ENCODE results near the gene TMEM272. TPM values are rescaled to one million over a fixed set of nuclear protein-coding genes. Genes with fewer than 3 reads are reported as not detected.

TMEM272 gene
- total and polyA plus RNA-seq, 2 experiments from 2014 or later, result 0.11 to 0.76 TPM

- TF ChIP-seq CTCF (conservative IDR thresholded peaks at IDR 0.05; ENCODE audit: low read depth in 2 of 2), result no peak
- no peak for TF ChIP-seq STAT1 (IDR thresholded peaks at IDR 0.05; ENCODE audit: unreplicated experiment)
- TF ChIP-seq POLR2AphosphoS5 (IDR thresholded peaks at IDR 0.05; ENCODE audit: low read depth), result no peak
- no peak for TF ChIP-seq EZH2 (IDR thresholded peaks at IDR 0.05; ENCODE audit: low read depth, unreplicated experiment)
- no peak for TF ChIP-seq REST (IDR thresholded peaks at IDR 0.05; ENCODE audit: unreplicated experiment)
- TF ChIP-seq EZH2phosphoT487 (IDR thresholded peaks at IDR 0.05; ENCODE audit: unreplicated experiment), result no peak
Measured at GRCh38 chr13:51823359-51823758, 21.6 kb downstream of the TMEM272 start (continued).

GRCh38 chr13:51822106-51822815 lies 22.7 kb downstream of the TMEM272 start:
- Histone ChIP-seq H3K27me3 (ENCODE audit: insufficient read depth) (no peaks in the 10 kb centered on the region), H3K27ac (ENCODE audit: low read depth) (no peak overlapping the region), H3K9me2 (ENCODE audit: insufficient read depth) (no peaks in the 10 kb centered on the region), H4K20me1 (replicated peaks; ENCODE audit: insufficient read depth) (no peaks in the 10 kb centered on the region), H3K4me1 (ENCODE audit: insufficient read depth) (peaks cover 14% of the 10 kb centered on the region), H2AFZ (no peak overlapping the region), H3K4me2 (no peak overlapping the region), H3F3A (replicated peaks; ENCODE audit: low read depth) (no peaks in the 10 kb centered on the region), H3K36me3 (ENCODE audit: insufficient read depth) (no peaks in the 10 kb centered on the region), H3K79me2 (replicated peaks; ENCODE audit: insufficient read depth) (no peaks in the 10 kb centered on the region), H3K4me3 (no peak overlapping the region)
- H3K4me1 Mint-ChIP-seq, result peaks cover 35% of the 10 kb centered on the region
- H3K9me3 Mint-ChIP-seq, result no peaks in the 10 kb centered on the region
- no peak overlapping the region for H3K27ac Mint-ChIP-seq
- H3K4me3 Mint-ChIP-seq, result no peak overlapping the region
- no peaks in the 10 kb centered on the region for H3K27me3 Mint-ChIP-seq (ENCODE audit: insufficient read depth, low read depth, poor library complexity)
- no peaks in the 10 kb centered on the region for H3K36me3 Mint-ChIP-seq (ENCODE audit: low read depth)
- DNase-seq (ENCODE audit: low spot score) (no peak), ATAC-seq (no peak)
- no peak for TF ChIP-seq STAT1 (IDR thresholded peaks at IDR 0.05; ENCODE audit: unreplicated experiment)
- no peak for TF ChIP-seq POLR2AphosphoS5 (IDR thresholded peaks at IDR 0.05; ENCODE audit: low read depth)
- no peak for TF ChIP-seq EZH2 (IDR thresholded peaks at IDR 0.05; ENCODE audit: low read depth, unreplicated experiment)
- TF ChIP-seq ZNF331 (CRISPR knock-in tag; IDR thresholded peaks at IDR 0.05; ENCODE audit: low read depth), result no peak
- TF ChIP-seq CREB1 (CRISPR knock-in tag; IDR thresholded peaks at IDR 0.05; ENCODE audit: low read depth), result no peak
- TF ChIP-seq ZNF114 (CRISPR knock-in tag; IDR thresholded peaks at IDR 0.05), result no peak
- TF ChIP-seq EZH2phosphoT487 (IDR thresholded peaks at IDR 0.05; ENCODE audit: unreplicated experiment), result no peak
- TF ChIP-seq NANOG (IDR thresholded peaks at IDR 0.05; ENCODE audit: borderline replicate concordance), result no peak
- TF ChIP-seq ETS1 (IDR thresholded peaks at IDR 0.05), result no peak
- TF ChIP-seq, protein P1, sequence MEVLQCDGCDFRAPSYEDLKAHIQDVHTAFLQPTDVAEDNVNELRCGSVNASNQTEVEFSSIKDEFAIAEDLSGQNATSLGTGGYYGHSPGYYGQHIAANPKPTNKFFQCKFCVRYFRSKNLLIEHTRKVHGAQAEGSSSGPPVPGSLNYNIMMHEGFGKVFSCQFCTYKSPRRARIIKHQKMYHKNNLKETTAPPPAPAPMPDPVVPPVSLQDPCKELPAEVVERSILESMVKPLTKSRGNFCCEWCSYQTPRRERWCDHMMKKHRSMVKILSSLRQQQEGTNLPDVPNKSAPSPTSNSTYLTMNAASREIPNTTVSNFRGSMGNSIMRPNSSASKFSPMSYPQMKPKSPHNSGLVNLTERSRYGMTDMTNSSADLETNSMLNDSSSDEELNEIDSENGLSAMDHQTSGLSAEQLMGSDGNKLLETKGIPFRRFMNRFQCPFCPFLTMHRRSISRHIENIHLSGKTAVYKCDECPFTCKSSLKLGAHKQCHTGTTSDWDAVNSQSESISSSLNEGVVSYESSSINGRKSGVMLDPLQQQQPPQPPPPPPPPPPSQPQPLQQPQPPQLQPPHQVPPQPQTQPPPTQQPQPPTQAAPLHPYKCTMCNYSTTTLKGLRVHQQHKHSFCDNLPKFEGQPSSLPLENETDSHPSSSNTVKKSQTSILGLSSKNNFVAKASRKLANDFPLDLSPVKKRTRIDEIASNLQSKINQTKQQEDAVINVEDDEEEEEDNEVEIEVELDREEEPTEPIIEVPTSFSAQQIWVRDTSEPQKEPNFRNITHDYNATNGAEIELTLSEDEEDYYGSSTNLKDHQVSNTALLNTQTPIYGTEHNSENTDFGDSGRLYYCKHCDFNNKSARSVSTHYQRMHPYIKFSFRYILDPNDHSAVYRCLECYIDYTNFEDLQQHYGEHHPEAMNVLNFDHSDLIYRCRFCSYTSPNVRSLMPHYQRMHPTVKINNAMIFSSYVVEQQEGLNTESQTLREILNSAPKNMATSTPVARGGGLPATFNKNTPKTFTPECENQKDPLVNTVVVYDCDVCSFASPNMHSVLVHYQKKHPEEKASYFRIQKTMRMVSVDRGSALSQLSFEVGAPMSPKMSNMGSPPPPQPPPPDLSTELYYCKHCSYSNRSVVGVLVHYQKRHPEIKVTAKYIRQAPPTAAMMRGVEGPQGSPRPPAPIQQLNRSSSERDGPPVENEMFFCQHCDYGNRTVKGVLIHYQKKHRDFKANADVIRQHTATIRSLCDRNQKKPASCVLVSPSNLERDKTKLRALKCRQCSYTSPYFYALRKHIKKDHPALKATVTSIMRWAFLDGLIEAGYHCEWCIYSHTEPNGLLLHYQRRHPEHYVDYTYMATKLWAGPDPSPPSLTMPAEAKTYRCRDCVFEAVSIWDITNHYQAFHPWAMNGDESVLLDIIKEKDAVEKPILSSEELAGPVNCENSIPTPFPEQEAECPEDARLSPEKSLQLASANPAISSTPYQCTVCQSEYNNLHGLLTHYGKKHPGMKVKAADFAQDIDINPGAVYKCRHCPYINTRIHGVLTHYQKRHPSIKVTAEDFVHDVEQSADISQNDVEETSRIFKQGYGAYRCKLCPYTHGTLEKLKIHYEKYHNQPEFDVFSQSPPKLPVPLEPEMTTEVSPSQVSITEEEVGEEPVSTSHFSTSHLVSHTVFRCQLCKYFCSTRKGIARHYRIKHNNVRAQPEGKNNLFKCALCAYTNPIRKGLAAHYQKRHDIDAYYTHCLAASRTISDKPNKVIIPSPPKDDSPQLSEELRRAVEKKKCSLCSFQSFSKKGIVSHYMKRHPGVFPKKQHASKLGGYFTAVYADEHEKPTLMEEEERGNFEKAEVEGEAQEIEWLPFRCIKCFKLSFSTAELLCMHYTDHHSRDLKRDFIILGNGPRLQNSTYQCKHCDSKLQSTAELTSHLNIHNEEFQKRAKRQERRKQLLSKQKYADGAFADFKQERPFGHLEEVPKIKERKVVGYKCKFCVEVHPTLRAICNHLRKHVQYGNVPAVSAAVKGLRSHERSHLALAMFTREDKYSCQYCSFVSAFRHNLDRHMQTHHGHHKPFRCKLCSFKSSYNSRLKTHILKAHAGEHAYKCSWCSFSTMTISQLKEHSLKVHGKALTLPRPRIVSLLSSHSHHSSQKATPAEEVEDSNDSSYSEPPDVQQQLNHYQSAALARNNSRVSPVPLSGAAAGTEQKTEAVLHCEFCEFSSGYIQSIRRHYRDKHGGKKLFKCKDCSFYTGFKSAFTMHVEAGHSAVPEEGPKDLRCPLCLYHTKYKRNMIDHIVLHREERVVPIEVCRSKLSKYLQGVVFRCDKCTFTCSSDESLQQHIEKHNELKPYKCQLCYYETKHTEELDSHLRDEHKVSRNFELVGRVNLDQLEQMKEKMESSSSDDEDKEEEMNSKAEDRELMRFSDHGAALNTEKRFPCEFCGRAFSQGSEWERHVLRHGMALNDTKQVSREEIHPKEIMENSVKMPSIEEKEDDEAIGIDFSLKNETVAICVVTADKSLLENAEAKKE (CRISPR knock-in tag; IDR thresholded peaks at IDR 0.05), result no peak

Data from GM23338 (cell line).